Measurements from ENCODE around the gene LRP1-AS. TPM values are rescaled to one million over a fixed set of nuclear protein-coding genes. Genes with fewer than 3 reads are reported as not detected.

Gene LRP1-AS
- total and polyA plus RNA-seq, 10 of the 15 experiments (the other 5 are each of a cell fraction or from before 2014, with no cell fraction given), result not detected

DNA sequence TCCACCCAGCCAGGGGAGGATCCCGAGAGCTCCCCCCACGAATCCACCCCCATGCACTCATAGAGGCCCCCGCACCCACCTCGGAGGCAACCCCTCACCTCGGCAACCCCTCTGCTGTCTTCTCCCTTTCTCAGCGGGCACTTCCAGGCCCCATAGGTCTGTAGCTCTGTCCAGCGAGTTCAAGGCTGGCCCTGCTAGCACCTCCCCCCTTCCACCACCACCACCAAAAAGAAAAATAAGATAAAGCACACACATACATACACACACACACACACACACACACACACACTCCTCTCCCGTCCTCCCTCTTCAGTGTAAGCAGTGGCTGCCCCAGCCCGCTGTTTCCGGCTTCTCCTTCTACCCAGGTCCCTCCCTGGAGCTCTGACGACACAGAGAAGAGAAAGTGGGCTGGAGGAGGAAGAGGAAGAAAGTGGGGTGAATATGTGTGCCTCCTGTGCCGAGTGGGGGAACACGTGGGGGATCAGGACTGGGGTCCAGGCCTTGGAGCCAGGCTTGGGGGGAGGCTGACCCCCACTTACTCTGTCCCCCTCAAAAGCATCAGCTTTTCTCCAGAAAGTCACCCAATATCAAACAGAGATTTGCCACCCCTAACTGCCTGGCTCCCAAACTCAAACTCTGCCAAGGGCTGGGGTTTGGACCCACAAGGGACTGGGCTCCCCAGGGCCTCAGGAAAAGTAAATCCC, 36.2 kb downstream of the LRP1-AS start, which contains the start of gene STAT6 (continued):
- TF ChIP-seq, protein P1, sequence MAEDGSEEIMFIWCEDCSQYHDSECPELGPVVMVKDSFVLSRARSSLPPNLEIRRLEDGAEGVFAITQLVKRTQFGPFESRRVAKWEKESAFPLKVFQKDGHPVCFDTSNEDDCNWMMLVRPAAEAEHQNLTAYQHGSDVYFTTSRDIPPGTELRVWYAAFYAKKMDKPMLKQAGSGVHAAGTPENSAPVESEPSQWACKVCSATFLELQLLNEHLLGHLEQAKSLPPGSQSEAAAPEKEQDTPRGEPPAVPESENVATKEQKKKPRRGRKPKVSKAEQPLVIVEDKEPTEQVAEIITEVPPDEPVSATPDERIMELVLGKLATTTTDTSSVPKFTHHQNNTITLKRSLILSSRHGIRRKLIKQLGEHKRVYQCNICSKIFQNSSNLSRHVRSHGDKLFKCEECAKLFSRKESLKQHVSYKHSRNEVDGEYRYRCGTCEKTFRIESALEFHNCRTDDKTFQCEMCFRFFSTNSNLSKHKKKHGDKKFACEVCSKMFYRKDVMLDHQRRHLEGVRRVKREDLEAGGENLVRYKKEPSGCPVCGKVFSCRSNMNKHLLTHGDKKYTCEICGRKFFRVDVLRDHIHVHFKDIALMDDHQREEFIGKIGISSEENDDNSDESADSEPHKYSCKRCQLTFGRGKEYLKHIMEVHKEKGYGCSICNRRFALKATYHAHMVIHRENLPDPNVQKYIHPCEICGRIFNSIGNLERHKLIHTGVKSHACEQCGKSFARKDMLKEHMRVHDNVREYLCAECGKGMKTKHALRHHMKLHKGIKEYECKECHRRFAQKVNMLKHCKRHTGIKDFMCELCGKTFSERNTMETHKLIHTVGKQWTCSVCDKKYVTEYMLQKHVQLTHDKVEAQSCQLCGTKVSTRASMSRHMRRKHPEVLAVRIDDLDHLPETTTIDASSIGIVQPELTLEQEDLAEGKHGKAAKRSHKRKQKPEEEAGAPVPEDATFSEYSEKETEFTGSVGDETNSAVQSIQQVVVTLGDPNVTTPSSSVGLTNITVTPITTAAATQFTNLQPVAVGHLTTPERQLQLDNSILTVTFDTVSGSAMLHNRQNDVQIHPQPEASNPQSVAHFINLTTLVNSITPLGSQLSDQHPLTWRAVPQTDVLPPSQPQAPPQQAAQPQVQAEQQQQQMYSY (CRISPR knock-in tag; IDR thresholded peaks at IDR 0.05), result no peak
- TF ChIP-seq ZSCAN29 (IDR thresholded peaks at IDR 0.05) (no peak), SRF (IDR thresholded peaks at IDR 0.05; ENCODE audit: low read depth in 2 of 2, low read length in 2 of 2) (peak in 1 of 2 experiments; percentile 46; a peak in 1 of 4 replicates), SMAD5 (IDR thresholded peaks at IDR 0.05; ENCODE audit: low read depth) (peak; percentile 76), IKZF1 (conservative IDR thresholded peaks at IDR 0.05) (no peak), ETV6 (conservative IDR thresholded peaks at IDR 0.05 in 1 of 2, IDR thresholded peaks at IDR 0.05 in 1 of 2; ENCODE audit: borderline replicate concordance in 1 of 2, low read depth in 1 of 2) (no peak; a peak in 1 of 4 replicates), RCOR1 (conservative IDR thresholded peaks at IDR 0.05; ENCODE audit: low read depth, low read length) (0 out of 2 replicates have a peak, but pooled peaks have one; percentile 72), CEBPB (IDR thresholded peaks at IDR 0.05; ENCODE audit: borderline replicate concordance in 1 of 2, low read depth in 2 of 2, low read length in 2 of 2) (no peak), GATAD2B (conservative IDR thresholded peaks at IDR 0.05; ENCODE audit: low read depth) (no peak; the same call in 1 of the 2 replicates), ZNF384 (IDR thresholded peaks at IDR 0.05; ENCODE audit: borderline replicate concordance, low read depth, low read length) (no peak), POU2F2 (IDR thresholded peaks at IDR 0.05; ENCODE audit: borderline replicate concordance, low read depth, low read length) (no peak; the same call in 2 of the 3 replicates), PAX8 (IDR thresholded peaks at IDR 0.05) (no peak), ESRRA (IDR thresholded peaks at IDR 0.05; ENCODE audit: low read length) (no peak), ZNF274 (IDR thresholded peaks at IDR 0.05; ENCODE audit: insufficient read depth, insufficient read length) (no peak), CHD2 (IDR thresholded peaks at IDR 0.05; ENCODE audit: borderline replicate concordance, low read depth, low read length) (no peak), NFXL1 (IDR thresholded peaks at IDR 0.05; ENCODE audit: borderline replicate concordance) (no peak), MXI1 (IDR thresholded peaks at IDR 0.05; ENCODE audit: low read depth, low read length) (peak; percentile 96), NR2F1 (conservative IDR thresholded peaks at IDR 0.05) (no peak)
- TF ChIP-seq, protein P2, sequence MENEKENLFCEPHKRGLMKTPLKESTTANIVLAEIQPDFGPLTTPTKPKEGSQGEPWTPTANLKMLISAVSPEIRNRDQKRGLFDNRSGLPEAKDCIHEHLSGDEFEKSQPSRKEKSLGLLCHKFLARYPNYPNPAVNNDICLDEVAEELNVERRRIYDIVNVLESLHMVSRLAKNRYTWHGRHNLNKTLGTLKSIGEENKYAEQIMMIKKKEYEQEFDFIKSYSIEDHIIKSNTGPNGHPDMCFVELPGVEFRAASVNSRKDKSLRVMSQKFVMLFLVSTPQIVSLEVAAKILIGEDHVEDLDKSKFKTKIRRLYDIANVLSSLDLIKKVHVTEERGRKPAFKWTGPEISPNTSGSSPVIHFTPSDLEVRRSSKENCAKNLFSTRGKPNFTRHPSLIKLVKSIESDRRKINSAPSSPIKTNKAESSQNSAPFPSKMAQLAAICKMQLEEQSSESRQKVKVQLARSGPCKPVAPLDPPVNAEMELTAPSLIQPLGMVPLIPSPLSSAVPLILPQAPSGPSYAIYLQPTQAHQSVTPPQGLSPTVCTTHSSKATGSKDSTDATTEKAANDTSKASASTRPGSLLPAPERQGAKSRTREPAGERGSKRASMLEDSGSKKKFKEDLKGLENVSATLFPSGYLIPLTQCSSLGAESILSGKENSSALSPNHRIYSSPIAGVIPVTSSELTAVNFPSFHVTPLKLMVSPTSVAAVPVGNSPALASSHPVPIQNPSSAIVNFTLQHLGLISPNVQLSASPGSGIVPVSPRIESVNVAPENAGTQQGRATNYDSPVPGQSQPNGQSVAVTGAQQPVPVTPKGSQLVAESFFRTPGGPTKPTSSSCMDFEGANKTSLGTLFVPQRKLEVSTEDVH (IDR thresholded peaks at IDR 0.05; ENCODE audit: low read depth, partially characterized antibody), result peak; percentile 20
- TF ChIP-seq, protein P3, sequence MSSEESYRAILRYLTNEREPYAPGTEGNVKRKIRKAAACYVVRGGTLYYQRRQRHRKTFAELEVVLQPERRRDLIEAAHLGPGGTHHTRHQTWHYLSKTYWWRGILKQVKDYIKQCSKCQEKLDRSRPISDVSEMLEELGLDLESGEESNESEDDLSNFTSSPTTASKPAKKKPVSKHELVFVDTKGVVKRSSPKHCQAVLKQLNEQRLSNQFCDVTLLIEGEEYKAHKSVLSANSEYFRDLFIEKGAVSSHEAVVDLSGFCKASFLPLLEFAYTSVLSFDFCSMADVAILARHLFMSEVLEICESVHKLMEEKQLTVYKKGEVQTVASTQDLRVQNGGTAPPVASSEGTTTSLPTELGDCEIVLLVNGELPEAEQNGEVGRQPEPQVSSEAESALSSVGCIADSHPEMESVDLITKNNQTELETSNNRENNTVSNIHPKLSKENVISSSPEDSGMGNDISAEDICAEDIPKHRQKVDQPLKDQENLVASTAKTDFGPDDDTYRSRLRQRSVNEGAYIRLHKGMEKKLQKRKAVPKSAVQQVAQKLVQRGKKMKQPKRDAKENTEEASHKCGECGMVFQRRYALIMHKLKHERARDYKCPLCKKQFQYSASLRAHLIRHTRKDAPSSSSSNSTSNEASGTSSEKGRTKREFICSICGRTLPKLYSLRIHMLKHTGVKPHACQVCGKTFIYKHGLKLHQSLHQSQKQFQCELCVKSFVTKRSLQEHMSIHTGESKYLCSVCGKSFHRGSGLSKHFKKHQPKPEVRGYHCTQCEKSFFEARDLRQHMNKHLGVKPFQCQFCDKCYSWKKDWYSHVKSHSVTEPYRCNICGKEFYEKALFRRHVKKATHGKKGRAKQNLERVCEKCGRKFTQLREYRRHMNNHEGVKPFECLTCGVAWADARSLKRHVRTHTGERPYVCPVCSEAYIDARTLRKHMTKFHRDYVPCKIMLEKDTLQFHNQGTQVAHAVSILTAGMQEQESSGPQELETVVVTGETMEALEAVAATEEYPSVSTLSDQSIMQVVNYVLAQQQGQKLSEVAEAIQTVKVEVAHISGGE (CRISPR knock-in tag; IDR thresholded peaks at IDR 0.05), result no peak

Measured in GM12878 (cell line).